GM15510 (cell line): ENCODE measurements around the gene BUD31.

Source experiments
- POLR2A ChIP-seq: IDR thresholded peaks from 3 replicates; pipeline ENCODE4 v1.6.1; 2011; ENCODE audit warnings: borderline replicate concordance; ENCODE audit not compliant: insufficient read length; ENCODE audit errors: extremely low read depth

Gene BUD31

GRCh38 chr7:99446096-99446495, 37.3 kb downstream of the BUD31 start:
- no peak for TF ChIP-seq POLR2A

DNA sequence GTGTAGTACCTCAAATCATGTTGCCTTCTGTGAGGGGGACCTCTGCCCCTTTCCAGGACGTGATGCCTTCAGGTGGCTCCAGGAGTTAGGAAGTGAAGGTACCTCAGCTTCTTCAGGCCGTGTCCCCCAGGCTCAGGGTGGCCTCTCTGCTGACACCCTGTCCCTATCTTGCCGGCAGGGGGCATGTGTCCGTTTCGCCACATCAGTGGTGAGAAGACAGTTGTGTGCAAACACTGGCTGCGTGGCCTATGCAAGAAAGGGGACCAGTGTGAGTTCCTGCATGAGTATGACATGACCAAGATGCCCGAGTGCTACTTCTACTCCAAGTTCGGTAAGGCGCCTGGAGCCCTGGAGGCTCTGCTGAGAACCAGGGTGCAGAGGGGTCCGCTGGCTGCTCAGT, 39.2 kb downstream of the BUD31 start:
- TF ChIP-seq POLR2A, result no peak

- TF ChIP-seq POLR2A, result no peak
Measured at GRCh38 chr7:99448855-99449254, 40.1 kb downstream of the BUD31 start.

GRCh38 chr7:99449326-99449725, 40.6 kb downstream of the BUD31 start:
- no peak for TF ChIP-seq POLR2A

DNA sequence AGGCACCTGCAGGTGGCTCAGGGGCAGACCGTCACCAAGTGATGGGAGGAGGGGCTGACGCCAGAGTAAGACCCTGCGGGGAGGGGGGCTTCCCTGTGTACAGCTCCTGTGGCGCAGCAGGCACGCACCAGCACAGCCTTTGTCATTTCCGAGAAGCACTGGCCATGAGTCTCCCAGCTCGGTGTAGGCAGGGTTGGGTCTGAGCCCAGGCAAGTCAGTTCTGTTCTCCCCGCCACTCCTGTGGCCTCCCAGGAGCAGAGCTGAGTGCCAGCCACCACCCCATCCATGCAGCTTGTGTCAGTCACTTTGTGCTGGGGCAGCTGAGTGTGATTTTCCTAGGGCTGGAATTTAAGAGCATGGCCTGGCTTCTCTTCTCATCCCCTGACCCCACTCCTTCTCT, 43.2 kb downstream of the BUD31 start:
- TF ChIP-seq POLR2A, result no peak

GRCh38 chr7:99452541-99452940, 43.8 kb downstream of the BUD31 start:
- TF ChIP-seq POLR2A, result no peak

GRCh38 chr7:99453105-99453504, 44.3 kb downstream of the BUD31 start:
- TF ChIP-seq POLR2A, result no peak

- TF ChIP-seq POLR2A, result no peak
Measured at GRCh38 chr7:99455874-99456273, 47.1 kb downstream of the BUD31 start.

- no peak for TF ChIP-seq POLR2A
Measured at GRCh38 chr7:99456288-99456687, 47.5 kb downstream of the BUD31 start.

GRCh38 chr7:99457050-99457649, 48.4 kb downstream of the BUD31 start:
- TF ChIP-seq POLR2A, result no peak

DNA sequence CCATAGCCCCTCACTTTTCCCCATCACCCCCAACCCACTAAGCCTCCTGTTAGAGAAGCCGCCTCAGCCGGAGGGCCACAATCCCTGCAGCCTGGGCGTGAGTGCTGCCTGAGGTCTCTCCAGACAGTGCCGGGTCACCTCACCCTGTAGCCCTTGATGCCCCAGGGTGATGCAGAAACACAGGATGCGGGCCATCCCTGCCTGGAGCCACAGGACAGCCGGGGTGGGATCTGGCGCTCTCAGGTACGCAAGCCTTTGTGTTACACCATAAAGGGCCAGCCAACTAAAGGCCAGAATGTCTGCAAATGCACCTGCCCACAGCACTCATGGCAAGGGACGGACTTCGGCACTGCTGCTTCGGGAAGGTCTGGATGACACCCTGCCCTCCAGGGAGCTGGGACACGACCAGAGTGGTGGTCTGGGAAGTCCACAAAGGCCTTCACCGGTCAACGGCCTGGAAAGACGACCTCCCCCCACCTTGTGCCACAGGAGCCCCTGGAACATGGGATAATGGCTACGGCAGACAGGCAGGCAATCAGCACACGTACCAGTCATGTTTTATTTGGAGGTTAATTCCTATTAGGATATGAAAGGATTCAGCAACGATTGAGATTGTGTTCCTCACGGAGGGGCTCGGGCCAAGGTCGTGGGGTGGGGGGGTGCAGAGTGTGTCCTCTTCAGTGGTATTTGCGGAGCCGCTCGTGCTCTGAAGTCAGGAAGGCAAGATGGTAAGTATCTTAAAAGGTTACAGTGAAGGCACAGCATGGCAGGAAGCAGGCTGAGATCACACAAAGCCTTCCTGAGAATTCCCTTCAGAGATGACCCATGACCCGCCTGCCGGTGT, 49.1 kb downstream of the BUD31 start:
- TF ChIP-seq POLR2A, result peak; percentile 9

GRCh38 chr7:99459087-99459486, 50.3 kb downstream of the BUD31 start:
- TF ChIP-seq POLR2A, result no peak

DNA sequence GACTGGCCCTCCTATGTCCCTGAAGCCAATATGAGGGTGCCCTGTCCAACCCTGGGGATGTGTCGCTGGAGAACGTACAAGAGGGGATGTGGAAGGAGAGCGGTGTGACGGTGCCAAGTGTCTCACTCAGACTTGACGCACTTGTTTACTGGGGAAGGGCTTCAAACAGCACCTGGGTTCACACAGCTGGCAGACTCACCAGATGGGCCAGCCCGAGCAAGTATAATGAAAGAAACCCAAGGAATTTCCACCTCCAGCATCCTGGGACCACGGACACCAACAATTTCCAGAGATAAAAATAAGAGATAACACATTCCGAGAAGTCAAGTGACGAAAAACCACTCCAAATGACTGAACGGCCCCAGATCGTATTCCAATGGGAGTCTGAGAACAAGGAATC, 51.9 kb downstream of the BUD31 start:
- TF ChIP-seq POLR2A, result no peak

GRCh38 chr7:99461221-99461620, 52.5 kb downstream of the BUD31 start:
- no peak for TF ChIP-seq POLR2A

GRCh38 chr7:99465421-99465768, 56.6 kb downstream of the BUD31 start:
- no peak for TF ChIP-seq POLR2A

- no peak for TF ChIP-seq POLR2A
Measured at GRCh38 chr7:99468336-99468918, 59.7 kb downstream of the BUD31 start.
